ENCODE results near the gene GPR146.

DNA sequence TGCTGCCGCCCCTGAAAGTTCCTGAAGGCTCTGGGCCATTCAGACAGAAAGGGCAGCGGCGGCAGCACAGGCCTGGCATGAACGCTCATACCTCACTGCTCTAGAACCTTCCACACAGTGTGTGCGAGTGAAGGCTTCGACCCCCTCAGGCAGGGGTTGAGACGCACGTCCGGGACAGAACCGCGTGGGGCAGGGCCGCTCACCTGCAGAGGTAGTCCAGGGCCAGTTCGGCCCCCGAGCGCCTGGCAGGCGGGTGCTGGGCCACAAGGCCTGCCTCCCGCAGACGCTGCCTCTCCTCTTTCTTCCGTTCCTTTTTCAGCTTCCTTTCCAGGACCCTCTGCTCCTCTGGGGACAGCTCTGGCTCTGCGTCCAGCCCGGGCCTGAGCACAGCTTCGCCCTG, 34.6 kb upstream of the GPR146 start:
- TF ChIP-seq, protein P1, sequence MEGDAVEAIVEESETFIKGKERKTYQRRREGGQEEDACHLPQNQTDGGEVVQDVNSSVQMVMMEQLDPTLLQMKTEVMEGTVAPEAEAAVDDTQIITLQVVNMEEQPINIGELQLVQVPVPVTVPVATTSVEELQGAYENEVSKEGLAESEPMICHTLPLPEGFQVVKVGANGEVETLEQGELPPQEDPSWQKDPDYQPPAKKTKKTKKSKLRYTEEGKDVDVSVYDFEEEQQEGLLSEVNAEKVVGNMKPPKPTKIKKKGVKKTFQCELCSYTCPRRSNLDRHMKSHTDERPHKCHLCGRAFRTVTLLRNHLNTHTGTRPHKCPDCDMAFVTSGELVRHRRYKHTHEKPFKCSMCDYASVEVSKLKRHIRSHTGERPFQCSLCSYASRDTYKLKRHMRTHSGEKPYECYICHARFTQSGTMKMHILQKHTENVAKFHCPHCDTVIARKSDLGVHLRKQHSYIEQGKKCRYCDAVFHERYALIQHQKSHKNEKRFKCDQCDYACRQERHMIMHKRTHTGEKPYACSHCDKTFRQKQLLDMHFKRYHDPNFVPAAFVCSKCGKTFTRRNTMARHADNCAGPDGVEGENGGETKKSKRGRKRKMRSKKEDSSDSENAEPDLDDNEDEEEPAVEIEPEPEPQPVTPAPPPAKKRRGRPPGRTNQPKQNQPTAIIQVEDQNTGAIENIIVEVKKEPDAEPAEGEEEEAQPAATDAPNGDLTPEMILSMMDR (IDR thresholded peaks at IDR 0.05; ENCODE audit: poor library complexity), result no peak
- TF ChIP-seq EZH2 (IDR thresholded peaks at IDR 0.05; ENCODE audit: borderline replicate concordance), result no peak
